Psoas muscle (tissue), 8 donors: Measurements from ENCODE around the gene ATF1. TPM values are rescaled to one million over a fixed set of nuclear protein-coding genes. Genes with fewer than 3 reads are reported as not detected.

Experiments used
- ATAC-seq, 4 donors: fragments of 200-7000 bp; cut with Tn5 transposase; one replicate each; pipeline ENCODE4 v1.9.1; 2020; ENCODE audit warnings: moderate library complexity in 3 of 4, mild to moderate bottlenecking in 2 of 4
- DNase-seq, 2 donors: peaks; one replicate each; pipeline ENCODE4 v3.0.0-alpha.2; 2020
- H3K27ac ChIP-seq: fragments of 200-600 bp; one replicate; pipeline ENCODE4 v1.8.0; 2022
- H3K27me3 ChIP-seq, 3 donors: fragments of 200-600 bp in 1 of 3; one replicate each; pipeline versions ENCODE4 v1.6.1 to v1.8.0; 2013 to 2022; ENCODE audit warnings: low read length in 2 of 3, mild to moderate bottlenecking in 2 of 3, moderate library complexity in 1 of 3; ENCODE audit not compliant: insufficient read depth in 3 of 3
- H3K36me3 ChIP-seq, 2 donors: fragments of 200-600 bp in 1 of 2; one replicate each; pipeline versions ENCODE4 v1.6.1 to v1.8.0; 2013 to 2022; ENCODE audit warnings: low read depth in 1 of 2, mild to moderate bottlenecking in 1 of 2, moderate library complexity in 1 of 2; ENCODE audit not compliant: insufficient read depth in 1 of 2
- H3K4me1 ChIP-seq: fragments of 200-600 bp; one replicate; pipeline ENCODE4 v1.8.0; 2022
- H3K4me3 ChIP-seq: fragments of 200-600 bp; one replicate; pipeline ENCODE4 v1.8.0; 2022; ENCODE audit warnings: mild to moderate bottlenecking
- H3K9me3 ChIP-seq: fragments of 200-600 bp; one replicate; pipeline ENCODE4 v1.8.0; 2022
- CTCF ChIP-seq: fragments of 200-600 bp; IDR thresholded peaks from one replicate; pipeline ENCODE4 v1.8.0; 2022; ENCODE audit warnings: antibody characterized with exemption
- WGBS, 3 donors: extraction: QIAGEN DNeasy Blood & Tissue Kit; methylation state at CpG; one replicate each; pipeline versions ENCODE4 v1.1.6 to v1.1.7; 2013; 5-methylcytosine and 5-hydroxymethylcytosine counted together
- intact Hi-C, 2 donors: fragments of 100-400 bp; cut with DNase I; formaldehyde crosslinking; loops; one replicate each; pipeline versions ENCODE4 v1.11.0 to v1.14.2; 2022
- long read RNA-seq, 2 donors: library from polyadenylated mRNA; unstranded; transcript quantifications; one replicate each; pipeline ENCODE4 v2.0.0, GENCODE V29; 2021
- polyA plus RNA-seq, 3 donors: library from polyadenylated mRNA; stranded (reverse); fragments of 200-250 nt; gene quantifications; one replicate each; pipeline ENCODE4 v1.2.3, GENCODE V29; 2013
- total RNA-seq, 4 donors: library from RNA; stranded (reverse); fragmentation: NEBNext Ultra II Directional in 2 of 4; extraction: Animal tissue kit (Norgen Biotek cat#: 25700) in 2 of 4; gene quantifications; one replicate each; pipeline versions ENCODE4 v1.2.1 to v1.2.4, GENCODE V29; 2021 to 2023
- donor health status: healthy with polysubstance abuse.
- donor health status: DM: no; HTN: no; CAD: no; lungs with moderate emphysema.
- donor health status: Bipolar disorder and iron deficiency.
- donor health status: healthy.
- donor health status: DM: yes; HTN: yes; CAD: no.
- donor health status: DM: no; HTN: no; CAD: no.
- donor health status: DM: no; HTN: no; CAD: no.
- donor health status: DM: yes; HTN: yes; CAD: no.

Gene ATF1
- 10 to 100 TPM; 41.3 to 72.5 (median 49.3) TPM for total RNA-seq
- 10 to 100 TPM; 20.8 to 34.8 (median 26.4) TPM for polyA plus RNA-seq
- long read RNA-seq, donor 1, transcript ATF1-201 (7 exons, 2,181 nt) = major isoform, 22 of 28 reads
- long read RNA-seq, donor 1, partial matches to known transcripts = 4 of 28 reads
- long read RNA-seq, donor 1, other reads (novel, unspliced or antisense) = 2 of 28 reads
- long read RNA-seq, donor 2, transcript ATF1-201 (7 exons, 2,181 nt) = major isoform, 23 of 33 reads
- long read RNA-seq, donor 2, partial matches to known transcripts = 4 of 33 reads
- long read RNA-seq, donor 2, other reads (novel, unspliced or antisense) = 6 of 33 reads

GRCh38 chr12:50763639-50764285 lies at the start of gene ATF1:
Gene ATF1, plus strand, starts transcription at chr12:50764101. Its CDS starts 16,045 bp downstream, at chr12:50780146.
- ATAC-seq = peak; percentile 90 to 94 (median 92)

GRCh38 chr12:50715174-50715573 lies 48.7 kb upstream of the ATF1 start:
- H3K4me3 ChIP-seq = no peak overlapping the region
- no peaks in the 10 kb centered on the region for H3K9me3 ChIP-seq
- intact Hi-C loops = no loop called here
- H3K36me3 ChIP-seq = peaks cover 4 to 82% of the 10 kb centered on the region in 2 donors
- WGBS, 3 donors = 66 to 70% (median 68%) methylated on average over 2 of the region's 2 CpGs
- no peaks in the 10 kb centered on the region for H3K4me1 ChIP-seq
- ATAC-seq (no peak), DNase-seq (no peak)
- no peak for TF ChIP-seq CTCF
- no peaks in the 10 kb centered on the region for H3K27me3 ChIP-seq
- no peak overlapping the region for H3K27ac ChIP-seq

More at GRCh38 chr12:50763639-50764285, at the start of gene ATF1:
- peaks cover 35% of the 10 kb centered on the region for H3K4me1 ChIP-seq
- intact Hi-C loops = loop anchor here in 1 of 2 donors (5.0 to 10.0 kb wide), 4 partner anchors 169 to 581 kb away; partner anchors contain the start of genes CELA1 and DAZAP2
- TF ChIP-seq CTCF = no peak
- WGBS, 3 donors = 0% methylated on average over 41 to 51 of the region's 51 CpGs
- H3K36me3 ChIP-seq = no peaks in the 10 kb centered on the region
- DNase-seq = peak; percentile 92 to 95
- H3K4me3 ChIP-seq = peak within 1 kb of the TSS; percentile 99
- no peaks in the 10 kb centered on the region for H3K9me3 ChIP-seq
- no peaks in the 10 kb centered on the region for H3K27me3 ChIP-seq
- H3K27ac ChIP-seq = peak within 1 kb of the TSS; percentile 96

- H3K4me3 ChIP-seq = no peak overlapping the region
- TF ChIP-seq CTCF = no peak
- no peaks in the 10 kb centered on the region for H3K9me3 ChIP-seq
- H3K27me3 ChIP-seq = no peaks in the 10 kb centered on the region
- H3K27ac ChIP-seq = no peak overlapping the region
- no peaks in the 10 kb centered on the region for H3K4me1 ChIP-seq
- peak in 2 of 4 donors; percentile 34 to 44 for ATAC-seq
- intact Hi-C loops = no loop called here
- DNase-seq = no peak
- H3K36me3 ChIP-seq = peaks cover 4 to 92% of the 10 kb centered on the region in 2 donors
- WGBS, 3 donors = 30 to 66% (median 35%) methylated on average over 2 of the region's 2 CpGs
Observed at GRCh38 chr12:50718760-50719159, 45.1 kb upstream of the ATF1 start.

- no peak for DNase-seq
- no peaks in the 10 kb centered on the region for H3K4me1 ChIP-seq
- no peaks in the 10 kb centered on the region for H3K9me3 ChIP-seq
- intact Hi-C loops = no loop called here
- ATAC-seq = no peak
- no peak overlapping the region for H3K4me3 ChIP-seq
- TF ChIP-seq CTCF = no peak
- H3K36me3 ChIP-seq = peaks cover 9 to 92% of the 10 kb centered on the region in 2 donors
- WGBS, 3 donors = 90 to 96% (median 93%) methylated on average over 3 of the region's 3 CpGs
- no peak overlapping the region for H3K27ac ChIP-seq
- H3K27me3 ChIP-seq = no peaks in the 10 kb centered on the region
Observed at GRCh38 chr12:50720085-50720484, 43.8 kb upstream of the ATF1 start.
